ENCODE measurements around the gene XPC.

DNA sequence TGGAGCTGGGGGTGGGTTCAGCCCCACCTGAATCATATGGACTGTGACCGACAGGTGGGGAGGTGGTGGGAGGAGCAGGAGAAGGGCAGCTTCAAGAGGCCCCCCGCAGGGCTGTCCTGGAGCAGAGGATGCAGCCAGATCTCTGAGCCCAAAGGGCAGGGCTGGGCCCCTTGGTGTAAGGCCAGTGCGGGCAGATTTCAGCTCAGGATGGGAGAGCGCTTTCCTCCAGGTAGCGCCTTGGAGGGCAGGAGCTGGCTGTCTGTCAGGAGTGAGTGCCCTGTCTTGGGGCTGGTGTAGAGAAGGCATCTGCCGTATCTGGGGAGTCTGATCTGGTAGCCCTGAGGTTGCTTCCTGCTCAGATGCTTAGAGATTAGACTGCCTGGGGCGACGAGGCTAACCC is 46.3 kb downstream of the XPC start:
- TF ChIP-seq, protein P1, sequence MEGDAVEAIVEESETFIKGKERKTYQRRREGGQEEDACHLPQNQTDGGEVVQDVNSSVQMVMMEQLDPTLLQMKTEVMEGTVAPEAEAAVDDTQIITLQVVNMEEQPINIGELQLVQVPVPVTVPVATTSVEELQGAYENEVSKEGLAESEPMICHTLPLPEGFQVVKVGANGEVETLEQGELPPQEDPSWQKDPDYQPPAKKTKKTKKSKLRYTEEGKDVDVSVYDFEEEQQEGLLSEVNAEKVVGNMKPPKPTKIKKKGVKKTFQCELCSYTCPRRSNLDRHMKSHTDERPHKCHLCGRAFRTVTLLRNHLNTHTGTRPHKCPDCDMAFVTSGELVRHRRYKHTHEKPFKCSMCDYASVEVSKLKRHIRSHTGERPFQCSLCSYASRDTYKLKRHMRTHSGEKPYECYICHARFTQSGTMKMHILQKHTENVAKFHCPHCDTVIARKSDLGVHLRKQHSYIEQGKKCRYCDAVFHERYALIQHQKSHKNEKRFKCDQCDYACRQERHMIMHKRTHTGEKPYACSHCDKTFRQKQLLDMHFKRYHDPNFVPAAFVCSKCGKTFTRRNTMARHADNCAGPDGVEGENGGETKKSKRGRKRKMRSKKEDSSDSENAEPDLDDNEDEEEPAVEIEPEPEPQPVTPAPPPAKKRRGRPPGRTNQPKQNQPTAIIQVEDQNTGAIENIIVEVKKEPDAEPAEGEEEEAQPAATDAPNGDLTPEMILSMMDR (IDR thresholded peaks at IDR 0.05): no peak
- no peak for TF ChIP-seq POLR2A (IDR thresholded peaks at IDR 0.05)
- no peak for TF ChIP-seq EP300 (IDR thresholded peaks at IDR 0.05)
